H1 (cell line): ENCODE results near the gene PTRH1. TPM values are rescaled to one million over a fixed set of nuclear protein-coding genes. Genes with fewer than 3 reads are reported as not detected.
A peak's percentile ranks its signal among the peaks of the same experiment; 100 is the strongest.

Source experiments
- ASH2L ChIP-seq: fragments of 200-600, 300-600 bp; sonication (generic); IDR thresholded peaks from one replicate; pipeline ENCODE4 v1.7.1; 2017; ENCODE audit warnings: low read length
- BCL11A ChIP-seq, 2 experiments: IDR thresholded peaks; one replicate each; pipeline ENCODE4 v1.6.1; 2011; ENCODE audit warnings: low read depth in 2 of 2, low read length in 2 of 2, mild to moderate bottlenecking in 2 of 2
- CHD7 ChIP-seq: fragments of 300-600 bp; sonication (generic); IDR thresholded peaks from 2 replicates; pipeline ENCODE4 v1.7.1; 2012; ENCODE audit warnings: low read length, moderate library complexity, mild to moderate bottlenecking, inconsistent platforms; ENCODE audit not compliant: insufficient replicate concordance
- KDM5A ChIP-seq: fragments of 200-600 bp; IDR thresholded peaks from 2 replicates; pipeline ENCODE4 v1.7.1; 2012; ENCODE audit warnings: mild to moderate bottlenecking, low read length, inconsistent platforms, mixed read lengths
- MAFK ChIP-seq: IDR thresholded peaks from 2 replicates; pipeline ENCODE4 v1.6.1; 2012; ENCODE audit warnings: low read depth, mild to moderate bottlenecking, improper control_type of control experiment, low read length
- RXRA ChIP-seq: IDR thresholded peaks from 2 replicates; pipeline ENCODE4 v1.6.1; 2011; ENCODE audit warnings: low read depth, mild to moderate bottlenecking, low read length, moderate library complexity; ENCODE audit not compliant: insufficient read depth
- SIX5 ChIP-seq: IDR thresholded peaks from 2 replicates; pipeline ENCODE4 v1.6.1; 2011; ENCODE audit warnings: mild to moderate bottlenecking, low read depth, low read length
- SP1 ChIP-seq: IDR thresholded peaks from 2 replicates; pipeline ENCODE4 v1.6.1; 2011; ENCODE audit warnings: low read depth, low read length
- SRF ChIP-seq: IDR thresholded peaks from 2 replicates; pipeline ENCODE4 v1.6.1; 2011; ENCODE audit warnings: mild to moderate bottlenecking, low read depth, low read length, moderate library complexity
- TAF1 ChIP-seq: IDR thresholded peaks from 2 replicates; pipeline ENCODE4 v1.6.1; 2011; ENCODE audit warnings: mild to moderate bottlenecking, low read depth, low read length
- TEAD4 ChIP-seq: IDR thresholded peaks from 2 replicates; pipeline ENCODE4 v1.6.1; 2012; ENCODE audit warnings: low read depth, low read length, inconsistent platforms, mixed read lengths
- polyA plus RNA-seq, 7 experiments: library from polyadenylated mRNA; depleted of rRNA in 3 of 7; stranded (reverse) in 5 of 7; unstranded in 2 of 7; fragments of >200 nt in 5 of 7; fragments of 200-250 nt in 2 of 7; gene quantifications; 1 replicate in 5 of 7; 2 replicates in 1 of 7; 4 replicates in 1 of 7; pipeline versions ENCODE4 v1.2.1 to v1.2.3, GENCODE V29; 2011 to 2013; ENCODE audit warnings: missing spikeins in 2 of 7, mixed read lengths in 2 of 7
- total RNA-seq: library from RNA; stranded (reverse); fragmentation: NEBNext Ultra II Directional; extraction: Animal tissue kit (Norgen Biotek cat#: 25700); gene quantifications from 2 replicates; pipeline ENCODE4 v1.2.1, GENCODE V29; 2021

Gene PTRH1
- total and polyA plus RNA-seq, 2 of the 8 experiments (the other 6 are each of a cell fraction or from before 2014, with no cell fraction given) = 11.1 to 19.8 TPM

- TF ChIP-seq CHD7 (no peak), MAFK (no peak), SIX5 (no peak), ASH2L (peak; percentile 70), TEAD4 (no peak), RXRA (no peak), SRF (no peak), KDM5A (no peak), SP1 (no peak), BCL11A (IDR thresholded peaks at IDR 0.05; ENCODE audit: low read depth in 2 of 2, low read length in 2 of 2) (no peak), TAF1 (no peak)
Measured at GRCh38 chr9:127754099-127755060, 38.9 kb upstream of the PTRH1 start (continued).
